Activated T-cell treated with anti-CD3 and anti-CD28 coated beads, Interleukin-2, amount 50 U/mL, for 72 hours (primary cell): ENCODE data around the gene HMCN2. TPM values are rescaled to one million over a fixed set of nuclear protein-coding genes. Genes with fewer than 3 reads are reported as not detected.

Experiments
- ATAC-seq, 2 donors: fragments of 150-1000 bp; cut with Tn5 transposase; replicated peaks in 1 of 2; 2 replicates each; pipeline ENCODE4 v1.10.0; 2021; ENCODE audit warnings: moderate library complexity in 2 of 2, mild to moderate bottlenecking in 1 of 2
- DNase-seq, 2 donors: peaks; one replicate each; pipeline ENCODE4 v3.0.0; 2021 to 2022; ENCODE audit warnings: mixed read lengths in 1 of 2
- H3K27ac Mint-ChIP-seq: one replicate; pipeline ENCODE4 v1.8.0; 2022; ENCODE audit warnings: mild to moderate bottlenecking, moderate library complexity, mixed read lengths
- H3K27me3 Mint-ChIP-seq: one replicate; pipeline ENCODE4 v1.8.0; 2022; ENCODE audit warnings: low read depth, mixed read lengths
- H3K36me3 Mint-ChIP-seq, 2 donors: one replicate each; pipeline ENCODE4 v1.8.0; 2022; ENCODE audit warnings: mixed read lengths in 2 of 2, mild to moderate bottlenecking in 1 of 2; ENCODE audit not compliant: insufficient read depth in 2 of 2
- H3K4me1 Mint-ChIP-seq: one replicate; pipeline ENCODE4 v1.8.0; 2022; ENCODE audit warnings: low read depth, mixed read lengths
- H3K4me3 Mint-ChIP-seq, 2 donors: one replicate each; pipeline ENCODE4 v1.8.0; 2022; ENCODE audit warnings: mild to moderate bottlenecking in 2 of 2, mixed read lengths in 2 of 2, moderate library complexity in 2 of 2
- H3K9me3 Mint-ChIP-seq, 2 donors: one replicate each; pipeline ENCODE4 v1.8.0; 2022; ENCODE audit warnings: mixed read lengths in 2 of 2
- total RNA-seq, 2 donors: library from RNA; stranded (reverse); gene quantifications; one replicate each; pipeline ENCODE4 v1.2.3, GENCODE V29; 2022

Gene HMCN2
- total RNA-seq: under 1 TPM; 0.12 to 0.17 TPM

- ATAC-seq: peak in 1 of 2 donors; percentile 13
- Mint-ChIP-seq H3K4me3 (peak within 1 kb of the TSS; percentile 18 to 52), H3K9me3 (no peaks in the 10 kb centered on the region), H3K27me3 (peaks cover 82% of the 10 kb centered on the region), H3K36me3 (peaks cover 0 to 1% of the 10 kb centered on the region in 2 donors), H3K4me1 (peaks cover 11% of the 10 kb centered on the region), H3K27ac (no peak within 1 kb of the TSS)
- no peak for DNase-seq
These were observed at the start of gene HMCN2 for GRCh38 chr9:130265431-130266235. HMCN2 (plus strand) TSS chr9:130265760; CDS start chr9:130265879, 119 bp downstream.

GRCh38 chr9:130217838-130218237 is 47.7 kb upstream of the HMCN2 start:
- Mint-ChIP-seq H3K27me3 (no peaks in the 10 kb centered on the region), H3K9me3 (no peaks in the 10 kb centered on the region), H3K36me3 (peaks cover 0 to 2% of the 10 kb centered on the region in 2 donors), H3K4me3 (no peak overlapping the region), H3K27ac (no peak overlapping the region), H3K4me1 (no peaks in the 10 kb centered on the region)
- DNase-seq (no peak), ATAC-seq (no peak)

- Mint-ChIP-seq H3K4me3 (no peak overlapping the region), H3K36me3 (peaks cover 0 to 2% of the 10 kb centered on the region in 2 donors), H3K9me3 (no peaks in the 10 kb centered on the region), H3K27ac (no peak overlapping the region), H3K4me1 (no peaks in the 10 kb centered on the region), H3K27me3 (no peaks in the 10 kb centered on the region)
- ATAC-seq: no peak
- no peak for DNase-seq
These were observed 45.9 kb upstream of the HMCN2 start for GRCh38 chr9:130219661-130220096.

GRCh38 chr9:130220352-130220751 is 45.2 kb upstream of the HMCN2 start:
- DNase-seq (no peak), ATAC-seq (no peak)
- H3K9me3 Mint-ChIP-seq: no peaks in the 10 kb centered on the region
- H3K27ac Mint-ChIP-seq: no peak overlapping the region
- no peaks in the 10 kb centered on the region for H3K27me3 Mint-ChIP-seq
- no peak overlapping the region for H3K4me3 Mint-ChIP-seq
- H3K36me3 Mint-ChIP-seq: peaks cover 0 to 2% of the 10 kb centered on the region in 2 donors
- no peaks in the 10 kb centered on the region for H3K4me1 Mint-ChIP-seq

- Mint-ChIP-seq H3K36me3 (peaks cover 6% of the 10 kb centered on the region in 2 donors), H3K9me3 (peaks cover 0 to 2% of the 10 kb centered on the region in 2 donors), H3K4me3 (no peak overlapping the region), H3K4me1 (no peaks in the 10 kb centered on the region), H3K27me3 (no peaks in the 10 kb centered on the region), H3K27ac (no peak overlapping the region)
- DNase-seq (no peak), ATAC-seq (no peak)
These were observed 42.7 kb upstream of the HMCN2 start for GRCh38 chr9:130222833-130223232.

- Mint-ChIP-seq H3K27me3 (no peaks in the 10 kb centered on the region), H3K27ac (no peak overlapping the region), H3K4me1 (no peaks in the 10 kb centered on the region), H3K9me3 (peaks cover 0 to 2% of the 10 kb centered on the region in 2 donors), H3K4me3 (no peak overlapping the region), H3K36me3 (peaks cover 4 to 11% of the 10 kb centered on the region in 2 donors)
- no peak for DNase-seq
- no peak for ATAC-seq
These were observed 40.5 kb upstream of the HMCN2 start for GRCh38 chr9:130225071-130225470.

GRCh38 chr9:130225586-130225985 is 40.0 kb upstream of the HMCN2 start:
- Mint-ChIP-seq H3K4me1 (no peaks in the 10 kb centered on the region), H3K9me3 (peaks cover 0 to 2% of the 10 kb centered on the region in 2 donors), H3K27ac (no peak overlapping the region), H3K4me3 (no peak overlapping the region), H3K27me3 (no peaks in the 10 kb centered on the region), H3K36me3 (peaks cover 4 to 11% of the 10 kb centered on the region in 2 donors)
- DNase-seq: no peak
- ATAC-seq: no peak

GRCh38 chr9:130226112-130226511 is 39.4 kb upstream of the HMCN2 start:
- Mint-ChIP-seq H3K4me3 (no peak overlapping the region), H3K9me3 (peaks cover 0 to 2% of the 10 kb centered on the region in 2 donors), H3K4me1 (no peaks in the 10 kb centered on the region), H3K27ac (no peak overlapping the region), H3K36me3 (peaks cover 4 to 11% of the 10 kb centered on the region in 2 donors), H3K27me3 (no peaks in the 10 kb centered on the region)
- ATAC-seq (no peak), DNase-seq (no peak)

GRCh38 chr9:130227833-130228232 is 37.7 kb upstream of the HMCN2 start:
- H3K27ac Mint-ChIP-seq: no peak overlapping the region
- H3K27me3 Mint-ChIP-seq: no peaks in the 10 kb centered on the region
- peaks cover 0 to 2% of the 10 kb centered on the region in 2 donors for H3K9me3 Mint-ChIP-seq

GRCh38 chr9:130229759-130230158 is 35.8 kb upstream of the HMCN2 start:
- Mint-ChIP-seq H3K27me3 (no peaks in the 10 kb centered on the region), H3K36me3 (peaks cover 5 to 13% of the 10 kb centered on the region in 2 donors), H3K9me3 (peaks cover 0 to 2% of the 10 kb centered on the region in 2 donors), H3K27ac (no peak overlapping the region), H3K4me1 (no peaks in the 10 kb centered on the region), H3K4me3 (no peak overlapping the region)
- DNase-seq (no peak), ATAC-seq (no peak)

More at GRCh38 chr9:130227833-130228232, 37.7 kb upstream of the HMCN2 start:
- Mint-ChIP-seq H3K36me3 (peaks cover 4 to 13% of the 10 kb centered on the region in 2 donors), H3K4me3 (no peak overlapping the region), H3K4me1 (no peaks in the 10 kb centered on the region)
- DNase-seq (no peak), ATAC-seq (no peak)

GRCh38 chr9:130230631-130231030 is 34.9 kb upstream of the HMCN2 start:
- Mint-ChIP-seq H3K9me3 (peaks cover 0 to 2% of the 10 kb centered on the region in 2 donors), H3K27ac (no peak overlapping the region), H3K4me1 (peaks cover under 1% of the 10 kb centered on the region), H3K4me3 (no peak overlapping the region), H3K27me3 (no peaks in the 10 kb centered on the region), H3K36me3 (peaks cover 5 to 13% of the 10 kb centered on the region in 2 donors)
- no peak for DNase-seq
- no peak for ATAC-seq

GRCh38 chr9:130232899-130233586 is 32.5 kb upstream of the HMCN2 start:
- Mint-ChIP-seq H3K4me1 (peaks cover 15% of the 10 kb centered on the region), H3K36me3 (peaks cover 1 to 7% of the 10 kb centered on the region in 2 donors), H3K9me3 (no peaks in the 10 kb centered on the region), H3K27ac (no peak overlapping the region), H3K27me3 (no peaks in the 10 kb centered on the region), H3K4me3 (no peak overlapping the region)
- DNase-seq (no peak), ATAC-seq (no peak)

GRCh38 chr9:130233587-130233945 is 32.0 kb upstream of the HMCN2 start:
- DNase-seq (no peak), ATAC-seq (no peak)
- Mint-ChIP-seq H3K27me3 (no peaks in the 10 kb centered on the region), H3K4me3 (no peak overlapping the region), H3K4me1 (peaks cover 18% of the 10 kb centered on the region), H3K36me3 (peaks cover 1 to 7% of the 10 kb centered on the region in 2 donors), H3K27ac (no peak overlapping the region), H3K9me3 (no peaks in the 10 kb centered on the region)
